NCI-H226 (cell line): ENCODE measurements around the gene UPK3B.
"Not testable (repeated sequence)": the region's sequence is repeated elsewhere in the genome, so short reads cannot be mapped to it uniquely, and the experiment has no call there.

ENCODE experiments used
- DNase-seq: peaks from one replicate; pipeline ENCODE4 v3.0.0-alpha.2; 2015

UPK3B gene

DNA sequence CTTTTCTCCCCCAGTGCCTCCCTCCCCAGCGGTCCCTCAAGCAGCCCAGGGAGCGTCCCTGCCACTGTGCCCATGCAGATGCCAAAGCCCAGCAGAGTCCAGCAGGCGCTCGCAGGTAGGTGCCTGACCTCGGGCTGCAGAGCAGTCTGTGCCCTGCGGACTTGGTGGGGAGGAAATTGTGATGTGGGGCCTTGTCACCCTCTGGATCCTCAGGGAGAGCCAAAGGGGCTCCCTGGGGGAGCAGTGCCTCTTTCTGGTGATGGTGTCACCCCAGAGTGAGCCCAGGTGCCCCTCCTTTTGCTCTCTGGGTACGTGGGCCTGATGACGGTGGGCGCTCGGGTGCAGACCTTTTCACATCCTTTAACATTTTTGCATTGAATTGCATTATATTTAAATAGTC lies 18.2 kb upstream of the UPK3B start:
- DNase-seq = not testable (repeated sequence)

GRCh38 chr7:76495717-76496116 lies 14.6 kb upstream of the UPK3B start:
- DNase-seq = not testable (repeated sequence)

DNA sequence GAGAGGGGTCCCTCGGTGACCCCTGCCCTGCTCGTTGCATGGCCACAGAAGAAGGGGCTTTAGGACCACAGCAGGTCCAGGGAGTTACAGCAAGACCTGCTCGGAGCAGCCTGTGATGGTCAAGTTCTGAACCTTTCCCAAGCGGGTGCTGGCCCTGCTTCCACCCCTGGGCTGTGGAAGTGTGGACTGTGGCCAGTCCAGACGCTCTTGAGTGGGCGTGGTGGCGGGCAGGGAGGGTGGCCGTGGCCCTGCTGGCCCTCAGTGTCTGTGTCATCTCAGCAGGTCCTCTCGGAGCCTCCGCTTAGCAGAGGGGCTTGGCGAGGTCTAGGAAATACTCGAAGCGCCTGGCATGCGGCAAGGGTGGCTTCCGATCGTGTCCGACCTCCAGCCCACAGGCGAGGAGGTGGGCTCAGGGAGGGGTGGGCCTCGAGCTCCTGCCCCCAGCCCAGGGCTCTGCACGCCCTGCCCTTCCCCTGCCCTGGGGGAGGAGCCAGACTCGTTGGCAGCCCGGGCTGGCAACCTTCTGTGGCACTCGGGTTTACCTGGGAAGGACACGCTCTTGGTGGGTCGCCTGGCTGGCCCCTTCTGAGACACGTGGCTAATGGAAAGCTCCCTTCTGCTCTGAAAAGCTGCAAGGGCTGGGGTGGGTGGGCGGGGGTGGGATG lies 12.3 kb upstream of the UPK3B start:
- DNase-seq = not testable (repeated sequence)

DNA sequence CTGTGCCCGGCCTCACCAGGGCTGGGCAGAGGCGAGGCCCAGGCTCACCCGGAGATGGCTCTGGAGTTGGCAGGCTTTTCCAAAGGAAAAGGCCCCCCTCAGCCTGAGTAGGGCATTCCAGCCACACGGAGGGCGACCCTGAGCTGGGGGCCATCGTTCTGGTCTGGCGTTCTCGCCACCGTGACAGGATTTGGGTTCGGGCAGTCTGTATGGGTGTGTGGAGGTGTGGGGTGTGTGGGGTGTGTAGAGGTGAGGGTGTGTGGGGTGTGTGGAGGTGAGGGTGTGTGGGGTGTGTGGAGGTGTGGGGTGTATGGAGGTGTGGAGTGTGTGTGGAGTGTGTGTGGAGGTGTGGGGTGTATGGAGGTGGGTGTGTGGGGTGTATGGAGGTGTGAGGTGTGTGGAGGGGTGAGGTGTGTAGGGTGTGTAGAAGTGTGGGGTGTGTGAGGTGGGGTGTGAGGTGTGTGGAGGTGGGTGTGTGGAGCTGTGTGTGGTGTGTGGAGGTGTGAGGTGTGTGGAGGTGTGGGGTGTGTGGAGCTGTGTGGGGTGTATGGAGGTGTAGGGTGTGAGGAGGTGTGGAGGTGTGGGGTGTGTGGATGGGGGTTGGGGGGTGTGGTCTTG lies 11.7 kb upstream of the UPK3B start:
- not testable (repeated sequence) for DNase-seq

DNA sequence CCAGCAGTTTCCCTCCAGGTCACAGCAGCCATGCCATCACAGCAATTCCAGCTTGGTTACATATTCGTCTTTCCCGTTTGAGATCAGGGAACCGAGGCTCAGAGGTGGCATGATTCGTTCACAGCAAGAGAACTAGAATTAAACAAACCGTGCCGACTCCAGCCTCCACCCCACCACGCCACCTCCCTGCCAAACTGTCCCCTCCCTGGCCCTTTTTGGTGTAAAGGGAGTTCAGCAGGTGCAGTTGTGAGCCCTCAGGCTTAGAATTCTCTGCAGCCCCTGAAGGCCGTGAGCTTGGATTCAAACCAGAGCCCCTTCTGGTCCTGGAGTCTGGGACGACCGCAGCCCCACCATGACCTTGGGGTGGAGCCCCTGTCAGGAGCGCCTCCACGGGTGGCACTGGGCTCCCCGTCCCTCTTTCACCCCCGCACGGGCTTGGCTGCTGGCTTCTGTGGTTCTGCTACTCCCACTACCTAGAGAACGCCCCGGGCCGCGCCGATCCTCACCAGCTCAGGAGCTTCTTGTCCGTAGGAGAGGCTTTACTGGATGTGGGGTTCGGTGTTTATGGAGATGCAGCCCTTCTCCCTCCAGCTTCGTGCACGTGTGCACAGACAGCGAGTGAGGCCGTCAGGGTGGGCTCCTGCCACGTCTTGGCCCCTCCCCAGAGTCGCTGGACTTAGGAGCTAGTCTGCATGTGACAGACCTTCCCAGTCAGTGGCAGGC lies 11.0 kb upstream of the UPK3B start:
- not testable (repeated sequence) for DNase-seq

DNA sequence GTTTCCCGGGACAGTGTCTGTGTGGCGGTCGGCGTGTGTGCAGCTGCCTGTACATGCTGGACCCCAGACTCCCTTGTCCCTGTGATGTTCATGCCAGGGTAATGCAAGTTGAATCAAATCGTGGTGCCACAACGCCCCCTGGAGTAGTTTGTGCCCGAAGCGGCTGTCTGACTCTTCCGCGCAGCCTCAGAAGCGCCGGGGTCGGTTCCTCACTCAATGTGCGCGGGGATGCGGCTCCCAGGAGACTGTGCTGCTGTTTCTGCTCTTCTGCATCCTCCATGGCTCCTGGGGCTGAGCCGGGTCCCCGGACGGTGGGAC lies 10.5 kb upstream of the UPK3B start:
- not testable (repeated sequence) for DNase-seq

GRCh38 chr7:76502224-76502623 lies 8.1 kb upstream of the UPK3B start:
- DNase-seq = not testable (repeated sequence)

- not testable (repeated sequence) for DNase-seq
Measured at GRCh38 chr7:76502836-76503235, 7.5 kb upstream of the UPK3B start.

GRCh38 chr7:76503244-76503643 lies 7.1 kb upstream of the UPK3B start:
- not testable (repeated sequence) for DNase-seq

- DNase-seq = not testable (repeated sequence)
Measured at GRCh38 chr7:76504351-76505167, 5.8 kb upstream of the UPK3B start.

DNA sequence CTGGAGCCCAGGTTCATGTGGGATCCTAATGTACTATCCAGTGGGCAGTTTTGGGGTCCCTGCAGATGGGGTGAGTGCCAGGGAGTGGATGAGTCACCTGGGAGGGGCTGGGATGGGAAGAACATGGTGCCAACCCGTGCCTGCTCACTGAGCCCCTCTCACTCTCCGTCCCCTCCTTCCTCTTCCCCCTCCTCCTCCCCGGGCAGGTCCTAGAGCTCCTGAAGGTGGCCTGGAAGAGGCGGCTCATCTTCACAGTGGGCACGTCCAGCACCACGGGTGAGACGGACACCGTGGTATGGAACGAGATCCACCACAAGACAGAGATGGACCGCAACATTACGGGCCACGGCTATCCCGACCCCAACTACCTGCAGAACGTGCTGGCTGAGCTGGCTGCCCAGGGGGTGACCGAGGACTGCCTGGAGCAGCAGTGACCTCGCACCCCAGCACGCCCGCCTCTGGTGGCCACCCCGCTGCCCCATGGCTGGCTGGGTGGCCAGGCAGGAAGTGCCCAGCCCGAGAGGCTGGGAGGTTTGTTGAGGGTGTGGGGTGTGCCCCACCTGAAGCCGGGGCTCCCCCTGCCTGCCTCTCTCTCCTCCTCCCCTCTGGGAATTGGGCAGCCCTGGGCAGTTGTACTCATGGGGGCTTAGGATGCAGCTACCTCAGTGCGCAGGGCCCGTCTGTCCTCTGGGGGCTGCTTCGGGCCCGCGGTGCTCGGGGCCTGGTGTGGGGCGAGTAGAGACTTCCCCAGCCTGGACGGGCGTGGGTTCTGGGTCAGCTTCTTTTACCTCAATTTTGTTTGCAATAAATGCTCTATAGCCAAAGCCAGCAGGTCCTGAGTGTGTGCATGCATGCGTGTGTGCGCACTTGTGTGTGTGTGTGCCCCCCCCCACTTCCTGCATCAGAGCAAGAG lies 4.9 kb upstream of the UPK3B start:
- peak; percentile 49 for DNase-seq

- DNase-seq = no peak
Measured at GRCh38 chr7:76506081-76506440, 4.3 kb upstream of the UPK3B start.

GRCh38 chr7:76506643-76507042 lies 3.7 kb upstream of the UPK3B start:
- not testable (repeated sequence) for DNase-seq

GRCh38 chr7:76507723-76508406 lies 2.5 kb upstream of the UPK3B start:
- peak; percentile 1 for DNase-seq

DNA sequence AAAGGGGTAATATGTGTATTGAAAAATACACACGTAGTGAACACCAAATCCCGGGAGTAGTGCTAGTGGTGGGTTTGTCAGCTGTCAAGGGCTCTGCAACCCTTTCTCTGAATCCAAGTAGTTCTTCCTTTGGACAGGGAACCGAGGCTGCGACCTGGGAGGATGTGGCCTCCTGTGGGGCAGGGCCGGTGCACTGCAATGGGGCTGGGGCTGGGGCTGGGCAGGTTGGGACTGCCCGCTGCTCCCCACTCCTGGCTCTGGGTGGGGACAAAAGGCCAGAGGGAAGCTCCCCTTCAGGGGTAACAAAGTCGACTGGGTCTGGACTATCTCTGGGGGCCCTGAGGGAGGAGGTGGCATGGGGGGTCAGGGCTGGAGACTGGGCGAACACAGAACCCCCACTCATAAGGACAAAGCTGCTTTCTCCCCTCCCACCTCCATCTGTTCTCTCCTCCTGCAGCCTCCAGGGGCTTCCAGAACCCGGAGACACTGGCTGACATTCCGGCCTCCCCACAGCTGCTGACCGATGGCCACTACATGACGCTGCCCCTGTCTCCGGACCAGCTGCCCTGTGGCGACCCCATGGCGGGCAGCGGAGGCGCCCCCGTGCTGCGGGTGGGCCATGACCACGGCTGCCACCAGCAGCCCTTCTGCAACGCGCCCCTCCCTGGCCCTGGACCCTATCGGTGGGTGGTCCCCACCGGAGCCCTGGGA lies 1.0 kb downstream of the UPK3B start:
- DNase-seq = peak; percentile 1

GRCh38 chr7:76511911-76512885 lies 1.8 kb downstream of the UPK3B start:
- not testable (repeated sequence) for DNase-seq

DNA sequence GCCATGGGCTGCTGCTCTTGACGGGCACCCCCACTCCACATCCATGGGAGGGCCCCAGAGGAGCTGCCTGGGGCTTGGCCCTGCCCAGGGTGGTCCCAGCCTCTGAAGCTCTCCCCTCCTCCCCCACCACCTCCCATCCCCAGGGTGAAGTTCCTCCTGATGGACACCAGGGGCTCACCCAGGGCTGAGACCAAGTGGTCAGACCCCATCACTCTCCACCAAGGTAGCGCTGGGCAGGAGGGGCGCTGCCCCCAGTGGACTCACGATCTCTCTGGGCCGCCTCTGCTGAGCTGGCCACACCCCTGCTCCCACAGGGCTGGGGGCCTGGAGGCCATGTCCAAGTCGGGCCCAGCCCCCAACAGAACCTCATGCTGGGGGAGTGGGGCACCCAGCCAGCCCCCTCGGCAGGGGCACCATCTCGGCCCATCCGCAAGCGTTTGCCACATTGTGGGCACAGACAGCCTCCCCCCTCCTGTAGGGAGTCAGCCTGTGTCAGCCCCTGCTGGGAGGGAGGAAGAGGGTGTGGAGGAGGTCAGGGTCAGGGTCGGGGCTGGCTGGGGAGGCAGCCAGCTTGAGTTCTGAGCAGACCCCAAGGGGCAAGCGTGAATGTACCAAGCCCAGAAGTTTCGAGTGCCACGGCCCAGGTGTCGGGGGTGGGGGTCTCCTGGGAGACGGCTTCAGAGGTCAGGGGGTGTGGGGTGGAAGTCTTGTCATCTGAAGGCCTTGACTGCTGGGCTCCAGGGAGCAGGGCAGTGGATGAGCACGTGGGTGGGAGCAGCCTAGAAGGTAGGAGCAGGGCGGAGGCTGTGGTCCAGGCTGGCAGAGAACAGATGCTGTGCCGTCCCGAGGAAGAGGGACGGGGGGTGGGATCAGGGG lies 2.8 kb downstream of the UPK3B start:
- DNase-seq = peak; percentile 20
